ENCODE results near the gene PREX1. TPM values are rescaled to one million over a fixed set of nuclear protein-coding genes. Genes with fewer than 3 reads are reported as not detected.

Gene PREX1
- total RNA-seq, 4 donors from 2014 or later, result 29.7 to 56.3 (median 46.6) TPM

DNA sequence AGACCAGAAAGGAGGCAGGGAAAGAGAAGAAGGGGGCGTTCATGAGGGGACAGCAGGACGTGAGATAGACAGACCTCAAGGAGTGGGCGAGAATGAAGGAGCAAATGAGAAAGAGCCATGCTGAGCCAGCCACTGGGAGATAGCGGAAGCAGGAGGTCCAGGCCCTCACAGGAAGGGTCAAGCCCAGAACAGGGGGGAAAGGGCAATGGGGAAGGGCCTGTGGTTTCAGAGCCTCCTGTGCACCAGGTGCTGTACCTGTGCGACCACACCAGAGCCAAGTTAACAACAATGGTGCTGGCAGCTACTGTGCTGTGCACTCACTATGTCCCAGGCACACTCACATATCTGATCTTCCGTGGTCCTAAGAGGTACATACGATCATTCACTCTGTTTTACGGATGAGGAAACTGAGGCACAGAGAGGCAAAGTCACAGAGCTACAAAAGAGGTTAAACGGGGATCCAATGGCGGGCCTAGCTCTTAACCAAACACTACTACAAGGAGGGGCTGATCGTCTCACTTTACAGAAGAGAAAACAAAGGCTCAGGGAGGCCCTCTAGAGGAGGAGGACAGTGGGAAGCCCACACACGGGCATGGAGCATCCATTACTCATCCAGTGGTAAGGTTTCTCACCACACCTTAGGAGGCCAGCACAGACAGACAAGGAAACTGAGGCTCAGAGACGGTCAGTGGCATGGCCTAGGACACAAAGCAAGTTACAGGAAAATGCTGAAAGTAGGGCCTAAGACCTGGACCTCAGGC, 129.1 kb downstream of the PREX1 start:
- TF ChIP-seq, protein P1, sequence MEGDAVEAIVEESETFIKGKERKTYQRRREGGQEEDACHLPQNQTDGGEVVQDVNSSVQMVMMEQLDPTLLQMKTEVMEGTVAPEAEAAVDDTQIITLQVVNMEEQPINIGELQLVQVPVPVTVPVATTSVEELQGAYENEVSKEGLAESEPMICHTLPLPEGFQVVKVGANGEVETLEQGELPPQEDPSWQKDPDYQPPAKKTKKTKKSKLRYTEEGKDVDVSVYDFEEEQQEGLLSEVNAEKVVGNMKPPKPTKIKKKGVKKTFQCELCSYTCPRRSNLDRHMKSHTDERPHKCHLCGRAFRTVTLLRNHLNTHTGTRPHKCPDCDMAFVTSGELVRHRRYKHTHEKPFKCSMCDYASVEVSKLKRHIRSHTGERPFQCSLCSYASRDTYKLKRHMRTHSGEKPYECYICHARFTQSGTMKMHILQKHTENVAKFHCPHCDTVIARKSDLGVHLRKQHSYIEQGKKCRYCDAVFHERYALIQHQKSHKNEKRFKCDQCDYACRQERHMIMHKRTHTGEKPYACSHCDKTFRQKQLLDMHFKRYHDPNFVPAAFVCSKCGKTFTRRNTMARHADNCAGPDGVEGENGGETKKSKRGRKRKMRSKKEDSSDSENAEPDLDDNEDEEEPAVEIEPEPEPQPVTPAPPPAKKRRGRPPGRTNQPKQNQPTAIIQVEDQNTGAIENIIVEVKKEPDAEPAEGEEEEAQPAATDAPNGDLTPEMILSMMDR (IDR thresholded peaks at IDR 0.05; ENCODE audit: low read depth), result no peak

DNA sequence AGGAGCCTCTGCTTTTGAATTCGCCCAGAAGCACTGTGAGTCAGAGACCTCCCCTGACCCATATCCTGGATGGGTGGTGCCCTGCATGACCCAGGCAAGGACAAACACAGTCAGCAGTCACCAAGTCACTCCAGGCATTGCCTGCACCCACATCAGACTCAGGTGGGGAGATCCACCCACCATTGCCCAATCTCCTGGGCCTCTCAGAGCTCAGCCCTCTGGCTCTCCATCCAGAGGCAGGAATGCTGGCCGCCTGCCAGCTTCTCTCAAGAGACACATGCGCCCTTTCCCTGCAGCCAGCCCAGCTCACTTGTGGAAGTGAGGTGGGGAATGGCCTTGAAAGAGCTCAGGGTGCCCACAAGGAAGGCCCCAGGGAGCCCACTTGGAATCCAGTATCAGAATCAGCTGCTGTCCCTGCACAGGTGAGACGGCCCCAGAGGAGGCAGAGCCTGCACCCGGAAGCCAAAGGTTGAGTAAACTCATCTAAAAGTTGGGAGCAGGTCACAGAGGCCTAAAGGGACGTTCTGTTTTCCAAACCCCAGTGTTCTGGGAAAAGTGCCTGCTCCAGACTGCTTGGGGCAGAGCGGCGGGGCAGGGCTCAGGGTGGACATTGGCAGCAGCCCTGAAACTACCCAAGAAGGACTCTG, 129.8 kb downstream of the PREX1 start:
- TF ChIP-seq, protein P1 (IDR thresholded peaks at IDR 0.05; ENCODE audit: low read depth), result no peak

DNA sequence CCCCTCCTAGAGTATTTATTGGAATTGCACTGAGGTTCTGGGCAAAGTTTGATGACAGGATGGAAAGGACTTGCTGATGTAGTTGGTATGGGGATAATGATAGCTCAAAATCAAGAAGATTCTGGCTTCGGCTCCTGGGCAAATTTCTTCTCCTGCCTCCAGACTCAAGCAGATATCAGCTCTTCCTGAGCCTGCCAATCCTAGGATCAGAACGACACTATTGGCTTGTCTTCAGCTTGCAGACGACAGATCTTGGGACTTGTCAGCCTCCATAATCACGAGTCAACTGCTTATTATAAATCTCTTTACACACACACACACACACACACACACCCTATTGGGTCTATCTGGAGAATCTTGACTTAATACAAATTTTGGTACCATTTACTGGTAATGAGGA, 131.1 kb downstream of the PREX1 start:
- TF ChIP-seq, protein P1 (IDR thresholded peaks at IDR 0.05; ENCODE audit: low read depth), result peak; percentile 65

DNA sequence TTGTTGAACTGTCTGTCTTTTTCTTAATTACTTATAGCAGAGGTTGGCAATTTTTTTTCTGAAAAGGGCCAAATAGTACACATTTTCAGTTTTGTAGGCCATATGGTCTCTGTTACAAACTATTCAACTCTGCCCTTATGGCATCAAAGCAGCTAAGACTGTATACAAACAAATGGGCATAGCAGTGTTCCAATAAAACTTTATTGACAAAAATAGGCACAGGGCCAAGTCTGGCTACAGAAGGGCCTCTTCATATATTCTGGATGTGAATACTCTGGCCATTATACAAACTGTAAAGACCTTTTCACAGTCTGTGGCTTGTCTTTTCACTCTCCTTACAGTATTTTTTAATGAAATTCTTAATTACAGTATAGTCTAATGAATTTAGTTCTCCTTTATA, 132.1 kb downstream of the PREX1 start:
- TF ChIP-seq, protein P1 (IDR thresholded peaks at IDR 0.05; ENCODE audit: low read depth), result no peak

DNA sequence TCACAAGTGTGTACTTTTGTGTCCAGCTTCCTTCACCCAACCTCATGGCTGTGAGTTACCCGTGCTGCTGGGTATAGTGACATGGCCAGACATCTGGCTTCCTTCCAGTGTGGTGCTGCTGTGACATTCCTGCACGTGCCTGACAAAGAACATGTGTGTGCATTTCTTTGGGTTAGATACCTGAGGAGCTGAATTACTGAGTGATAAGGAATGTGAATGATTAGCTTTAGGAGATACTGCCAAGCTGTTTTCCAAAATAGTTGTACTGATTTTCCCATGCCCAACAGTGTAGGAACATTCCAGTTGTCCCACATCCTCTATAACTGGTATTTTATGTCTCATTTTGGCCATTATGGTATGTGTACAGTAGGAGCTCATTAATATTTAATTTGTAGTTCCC, 132.5 kb downstream of the PREX1 start:
- TF ChIP-seq, protein P1 (IDR thresholded peaks at IDR 0.05; ENCODE audit: low read depth), result no peak

DNA sequence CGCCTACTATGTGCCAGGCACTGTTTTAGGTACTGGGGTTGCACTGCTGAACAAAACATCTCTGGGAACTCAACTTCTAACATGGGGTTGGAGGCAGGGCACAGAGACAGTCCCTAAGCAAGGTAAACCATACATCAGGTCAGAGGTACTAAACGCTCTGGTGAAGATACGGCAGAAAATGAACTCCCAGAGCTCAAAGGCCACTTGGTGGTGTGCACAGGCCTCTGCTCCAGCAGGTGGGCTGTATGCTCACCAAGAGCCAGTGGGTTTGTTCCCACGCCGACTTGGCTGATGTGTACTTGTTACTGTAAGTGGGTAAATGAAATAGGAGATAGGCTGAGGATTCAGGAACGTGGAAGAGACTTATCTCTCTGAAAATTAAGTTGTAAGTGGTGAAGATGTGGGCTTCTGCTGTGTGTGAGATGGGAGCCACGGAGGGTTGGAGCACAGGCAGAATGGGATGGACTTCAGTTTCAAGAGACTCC, 133.4 kb downstream of the PREX1 start:
- TF ChIP-seq, protein P1 (IDR thresholded peaks at IDR 0.05; ENCODE audit: low read depth), result no peak

DNA sequence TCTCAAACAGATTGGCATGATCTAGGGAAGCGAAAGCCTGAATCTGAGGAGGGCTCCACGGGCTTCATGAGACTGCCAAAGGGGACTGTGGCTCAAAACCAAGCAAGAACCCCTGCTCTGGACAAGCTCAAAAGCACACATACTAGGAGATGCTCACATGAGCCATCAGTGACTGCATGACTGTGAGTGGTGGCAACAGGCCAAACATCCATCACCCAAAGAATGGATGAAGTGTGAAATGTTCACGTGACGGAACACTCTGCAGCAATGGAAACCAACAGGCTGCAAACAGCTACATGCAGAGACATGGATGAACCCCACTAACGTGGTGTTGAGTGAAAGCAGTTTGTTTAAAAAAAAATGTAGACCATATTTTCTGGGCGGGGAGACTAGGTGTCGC, 136.3 kb downstream of the PREX1 start:
- TF ChIP-seq, protein P1 (IDR thresholded peaks at IDR 0.05; ENCODE audit: low read depth), result no peak

All from subcutaneous adipose tissue (tissue), 4 donors.